ENCODE data around the gene GRIN2D.

The GRIN2D gene

GRCh38 chr19:48398102-48398374 is 4.6 kb downstream of the GRIN2D start:
- DNase-seq (ENCODE audit: low read depth): no peak

GRCh38 chr19:48398375-48399235 is 5.1 kb downstream of the GRIN2D start:
- DNase-seq (ENCODE audit: low read depth): peak; percentile 79

GRCh38 chr19:48400018-48400742 is 6.7 kb downstream of the GRIN2D start:
- no peak for DNase-seq (ENCODE audit: low read depth)

GRCh38 chr19:48401287-48401686 is 7.8 kb downstream of the GRIN2D start:
- no peak for DNase-seq (ENCODE audit: low read depth)

- DNase-seq (ENCODE audit: low read depth): no peak
These were observed 10.1 kb downstream of the GRIN2D start for GRCh38 chr19:48403606-48404005.

GRCh38 chr19:48405010-48405659 is 11.7 kb downstream of the GRIN2D start:
- DNase-seq (ENCODE audit: low read depth): no peak

- no peak for DNase-seq (ENCODE audit: low read depth)
These were observed 12.4 kb downstream of the GRIN2D start for GRCh38 chr19:48405850-48406249.

GRCh38 chr19:48413879-48414587 is 20.6 kb downstream of the GRIN2D start:
- DNase-seq (ENCODE audit: low read depth): no peak

GRCh38 chr19:48415395-48415794 is 21.9 kb downstream of the GRIN2D start:
- DNase-seq (ENCODE audit: low read depth): peak; percentile 60

- DNase-seq (ENCODE audit: low read depth): no peak
These were observed 22.3 kb downstream of the GRIN2D start for GRCh38 chr19:48415806-48416221.

GRCh38 chr19:48417421-48417820 is 24.0 kb downstream of the GRIN2D start:
- DNase-seq (ENCODE audit: low read depth): no peak

- DNase-seq (ENCODE audit: low read depth): no peak
These were observed 25.0 kb downstream of the GRIN2D start for GRCh38 chr19:48418317-48419064.

GRCh38 chr19:48419158-48419920 is 25.9 kb downstream of the GRIN2D start:
- peak; percentile 55 for DNase-seq (ENCODE audit: low read depth)

GRCh38 chr19:48421548-48421947 is 28.1 kb downstream of the GRIN2D start:
- DNase-seq (ENCODE audit: low read depth): no peak

GRCh38 chr19:48424694-48425219 is 31.3 kb downstream of the GRIN2D start:
- DNase-seq (ENCODE audit: low read depth): no peak

GRCh38 chr19:48428670-48429069 is 35.2 kb downstream of the GRIN2D start:
- no peak for DNase-seq (ENCODE audit: low read depth)

- DNase-seq (ENCODE audit: low read depth): no peak
These were observed 39.9 kb downstream of the GRIN2D start for GRCh38 chr19:48433337-48433736.

- no peak for DNase-seq (ENCODE audit: low read depth)
These were observed 43.1 kb downstream of the GRIN2D start for GRCh38 chr19:48436586-48436985.

GRCh38 chr19:48441360-48442050 is 48.0 kb downstream of the GRIN2D start:
- no peak for DNase-seq (ENCODE audit: low read depth)

All from activated T-cell treated with anti-CD3 and anti-CD28 coated beads for 24 hours (primary cell).